Inflammatory macrophage treated with lipopolysaccharide for 4 hours (primary cell): Measurements from ENCODE around the gene GNAT1.

Source experiments
- DNase-seq: peaks from one replicate; pipeline ENCODE4 v3.0.0-alpha.2; 2020

Gene GNAT1

DNA sequence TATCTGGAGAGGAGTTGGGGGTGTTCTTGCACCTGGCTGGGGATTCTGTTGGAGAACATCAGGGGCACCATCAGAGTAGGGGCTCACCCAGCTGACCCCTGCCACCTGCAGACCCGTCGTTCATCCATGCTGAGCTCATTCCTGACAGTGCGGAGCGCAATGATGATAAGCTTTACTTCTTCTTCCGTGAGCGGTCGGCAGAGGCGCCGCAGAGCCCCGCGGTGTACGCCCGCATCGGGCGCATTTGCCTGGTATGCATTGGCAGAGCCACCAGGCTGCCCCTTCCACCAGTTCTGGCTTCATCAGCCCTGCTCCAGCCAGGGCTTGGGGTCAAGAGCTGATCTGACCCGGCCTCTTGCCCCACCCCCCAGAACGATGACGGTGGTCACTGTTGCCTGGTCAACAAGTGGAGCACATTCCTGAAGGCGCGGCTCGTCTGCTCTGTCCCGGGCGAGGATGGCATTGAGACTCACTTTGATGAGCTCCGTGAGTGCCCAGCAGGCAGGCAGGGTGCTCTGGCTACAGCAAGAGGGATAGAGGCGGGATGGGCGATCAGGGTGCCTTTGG lies 8.8 kb upstream of the GNAT1 start:
- no peak for DNase-seq

DNA sequence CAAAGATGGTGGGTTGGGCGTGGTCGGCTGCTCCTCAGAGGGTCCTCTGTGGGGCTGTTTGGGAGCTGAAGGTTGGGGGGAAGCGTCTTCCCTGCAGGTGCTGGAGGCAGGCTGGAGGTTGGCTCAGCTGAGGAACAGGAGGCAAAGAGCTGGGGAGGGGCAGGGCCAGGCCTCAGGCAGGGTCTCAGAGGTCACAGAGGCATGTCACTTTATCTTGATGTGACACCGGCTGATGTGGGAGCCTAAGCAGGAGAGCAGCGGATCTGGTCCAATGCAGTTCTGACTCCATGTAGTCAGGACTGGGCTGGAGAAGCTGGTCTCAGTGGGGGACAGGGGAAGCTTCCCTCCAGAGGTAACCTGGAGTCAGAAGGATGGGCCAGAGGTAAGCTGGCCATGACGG lies 7.7 kb upstream of the GNAT1 start:
- no peak for DNase-seq

DNA sequence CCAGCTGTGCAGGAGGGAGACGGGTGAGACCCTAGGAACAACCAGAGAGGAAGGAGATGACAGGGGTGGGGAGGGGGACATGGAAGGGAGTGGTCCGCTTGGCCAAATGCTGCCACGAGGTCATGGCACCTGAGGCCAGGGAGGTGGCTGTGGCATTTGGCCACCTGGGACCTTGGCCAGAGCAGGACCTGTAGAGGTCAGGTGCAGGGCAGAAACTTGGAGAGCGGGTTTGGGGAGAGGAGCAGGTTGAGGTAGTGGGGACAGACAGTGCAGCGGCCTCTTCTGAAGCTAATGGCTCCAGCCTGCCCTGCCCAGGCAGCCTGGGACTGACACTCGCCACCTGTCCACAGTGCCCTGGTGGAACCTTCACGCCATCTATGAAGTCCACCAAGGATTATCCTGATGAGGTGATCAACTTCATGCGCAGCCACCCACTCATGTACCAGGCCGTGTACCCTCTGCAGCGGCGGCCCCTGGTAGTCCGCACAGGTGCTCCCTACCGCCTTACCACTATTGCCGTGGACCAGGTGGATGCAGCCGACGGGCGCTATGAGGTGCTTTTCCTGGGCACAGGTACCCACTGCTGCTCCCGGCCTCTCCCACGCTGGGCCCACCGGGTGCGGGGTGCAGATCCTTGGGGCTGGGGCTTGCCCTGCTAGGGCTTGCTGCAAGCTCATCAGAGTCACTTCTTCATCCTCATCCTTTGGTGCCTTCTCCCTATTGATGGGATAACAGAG lies 7.0 kb upstream of the GNAT1 start:
- no peak for DNase-seq

GRCh38 chr3:50185230-50185629 lies 6.2 kb upstream of the GNAT1 start:
- no peak for DNase-seq

GRCh38 chr3:50186096-50186495 lies 5.3 kb upstream of the GNAT1 start:
- DNase-seq = no peak

DNA sequence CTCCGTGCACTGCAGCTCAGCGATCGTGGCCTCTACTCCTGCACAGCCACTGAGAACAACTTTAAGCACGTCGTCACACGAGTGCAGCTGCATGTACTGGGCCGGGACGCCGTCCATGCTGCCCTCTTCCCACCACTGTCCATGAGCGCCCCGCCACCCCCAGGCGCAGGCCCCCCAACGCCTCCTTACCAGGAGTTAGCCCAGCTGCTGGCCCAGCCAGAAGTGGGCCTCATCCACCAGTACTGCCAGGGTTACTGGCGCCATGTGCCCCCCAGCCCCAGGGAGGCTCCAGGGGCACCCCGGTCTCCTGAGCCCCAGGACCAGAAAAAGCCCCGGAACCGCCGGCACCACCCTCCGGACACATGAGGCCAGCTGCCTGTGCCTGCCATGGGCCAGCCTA lies 3.7 kb upstream of the GNAT1 start:
- DNase-seq = no peak

GRCh38 chr3:50189274-50189673 lies 2.1 kb upstream of the GNAT1 start:
- DNase-seq = peak; percentile 72

DNA sequence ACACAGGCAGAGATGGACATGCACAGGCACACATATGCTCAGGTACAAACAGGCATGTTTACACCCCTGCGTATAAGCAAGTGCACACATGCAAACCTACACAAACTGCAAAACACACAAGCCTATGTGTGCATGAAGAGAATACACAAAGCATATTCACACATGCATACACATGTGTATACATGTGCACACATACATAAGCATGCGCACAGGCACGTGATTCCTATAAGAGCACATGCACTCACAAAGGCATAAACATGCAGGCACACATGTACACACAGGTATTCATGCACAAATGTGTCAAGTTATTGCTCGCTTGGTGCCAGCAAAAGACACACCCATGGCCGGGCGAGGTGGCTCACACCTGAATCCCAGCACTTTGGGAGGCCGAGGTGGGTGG lies 1.4 kb upstream of the GNAT1 start:
- no peak for DNase-seq

DNA sequence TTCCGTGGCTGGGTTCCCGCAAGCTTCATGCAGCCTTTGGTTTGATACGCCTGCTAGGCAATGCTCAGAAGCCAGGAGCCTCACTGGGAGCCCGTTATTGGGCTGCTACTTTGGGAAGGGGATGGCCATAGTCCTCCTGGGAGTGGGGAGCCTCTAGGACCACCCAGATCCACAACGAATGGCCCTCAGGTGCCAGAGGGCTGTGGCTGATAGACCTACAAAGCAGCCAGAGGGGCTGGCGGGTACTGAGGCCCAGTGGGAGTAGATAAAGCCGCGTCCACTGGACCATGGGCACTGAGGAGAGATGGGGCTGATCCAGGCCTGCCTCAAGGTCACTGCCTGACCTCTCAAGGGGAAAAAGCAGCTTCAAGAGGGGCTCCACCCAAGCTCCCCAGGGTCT lies 714 bp downstream of the GNAT1 start:
- no peak for DNase-seq

GRCh38 chr3:50192689-50193141 lies 1.3 kb downstream of the GNAT1 start:
- peak; percentile 42 for DNase-seq

- no peak for DNase-seq
Measured at GRCh38 chr3:50193286-50193685, 1.9 kb downstream of the GNAT1 start.

DNA sequence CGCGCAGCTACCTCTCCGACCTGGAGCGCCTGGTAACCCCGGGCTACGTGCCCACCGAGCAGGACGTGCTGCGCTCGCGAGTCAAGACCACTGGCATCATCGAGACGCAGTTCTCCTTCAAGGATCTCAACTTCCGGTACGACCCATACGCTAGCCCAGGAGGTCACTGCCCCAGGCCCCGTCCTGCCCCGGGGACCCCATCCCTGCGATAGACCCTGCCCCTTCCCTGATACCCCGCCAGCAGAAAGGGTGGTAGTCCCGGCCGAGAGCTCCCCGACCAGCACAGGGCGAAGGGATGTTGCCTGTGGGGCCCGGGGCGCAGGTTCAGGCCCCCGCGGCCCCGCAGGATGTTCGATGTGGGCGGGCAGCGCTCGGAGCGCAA lies 2.3 kb downstream of the GNAT1 start:
- no peak for DNase-seq

DNA sequence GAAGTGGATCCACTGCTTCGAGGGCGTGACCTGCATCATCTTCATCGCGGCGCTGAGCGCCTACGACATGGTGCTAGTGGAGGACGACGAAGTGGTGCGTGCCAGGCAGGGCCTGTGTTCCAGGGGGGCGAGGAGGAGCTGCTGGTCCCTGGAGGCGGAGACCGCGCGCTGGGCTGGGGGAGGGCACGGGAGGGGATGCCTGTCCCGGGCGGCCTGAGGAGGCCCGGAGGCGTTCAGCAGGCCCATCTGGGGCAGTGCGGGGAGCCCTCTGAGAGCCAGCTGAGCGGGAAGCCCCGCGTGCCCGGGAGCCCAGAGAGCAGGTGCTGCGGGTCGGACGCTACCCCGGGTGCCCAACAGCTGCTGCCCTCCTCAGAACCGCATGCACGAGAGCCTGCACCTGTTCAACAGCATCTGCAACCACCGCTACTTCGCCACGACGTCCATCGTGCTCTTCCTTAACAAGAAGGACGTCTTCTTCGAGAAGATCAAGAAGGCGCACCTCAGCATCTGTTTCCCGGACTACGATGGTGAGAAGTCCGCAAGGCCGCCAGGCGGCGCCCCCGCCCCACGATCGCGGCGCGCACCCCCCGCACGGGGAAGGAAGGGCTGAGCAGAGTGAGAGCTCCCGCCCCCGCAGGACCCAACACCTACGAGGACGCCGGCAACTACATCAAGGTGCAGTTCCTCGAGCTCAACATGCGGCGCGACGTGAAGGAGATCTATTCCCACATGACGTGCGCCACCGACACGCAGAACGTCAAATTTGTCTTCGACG lies 2.9 kb downstream of the GNAT1 start:
- peak; percentile 28 for DNase-seq

GRCh38 chr3:50194903-50195500 lies 3.6 kb downstream of the GNAT1 start:
- no peak for DNase-seq

- no peak for DNase-seq
Measured at GRCh38 chr3:50195501-50196252, 4.3 kb downstream of the GNAT1 start.

DNA sequence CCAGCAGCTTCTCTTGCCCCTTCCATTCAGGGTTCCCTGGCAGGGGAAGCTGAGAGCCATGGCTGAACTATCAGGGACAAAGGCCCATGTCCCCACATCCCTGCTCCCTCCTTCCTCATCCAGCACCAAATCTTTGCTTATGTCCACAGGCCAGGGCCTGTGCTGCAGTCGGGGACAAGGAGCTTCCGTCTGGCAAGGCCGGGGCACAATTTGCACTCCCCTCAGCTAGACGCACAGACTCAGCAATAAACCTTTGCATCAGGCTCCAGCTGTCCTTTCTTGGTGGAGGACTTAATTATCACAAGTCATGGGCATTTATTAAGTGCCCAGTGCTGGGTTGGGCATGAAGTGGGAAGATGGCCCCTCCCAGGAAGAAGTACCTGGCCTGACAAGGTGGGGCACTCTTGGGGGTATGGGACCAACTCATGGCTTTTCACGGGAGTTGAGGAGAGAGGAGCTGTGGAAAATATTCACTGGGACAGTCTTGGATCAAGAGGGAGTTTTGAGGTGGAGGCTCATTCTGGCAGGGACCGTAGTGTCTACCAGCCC lies 4.9 kb downstream of the GNAT1 start:
- DNase-seq = no peak

DNA sequence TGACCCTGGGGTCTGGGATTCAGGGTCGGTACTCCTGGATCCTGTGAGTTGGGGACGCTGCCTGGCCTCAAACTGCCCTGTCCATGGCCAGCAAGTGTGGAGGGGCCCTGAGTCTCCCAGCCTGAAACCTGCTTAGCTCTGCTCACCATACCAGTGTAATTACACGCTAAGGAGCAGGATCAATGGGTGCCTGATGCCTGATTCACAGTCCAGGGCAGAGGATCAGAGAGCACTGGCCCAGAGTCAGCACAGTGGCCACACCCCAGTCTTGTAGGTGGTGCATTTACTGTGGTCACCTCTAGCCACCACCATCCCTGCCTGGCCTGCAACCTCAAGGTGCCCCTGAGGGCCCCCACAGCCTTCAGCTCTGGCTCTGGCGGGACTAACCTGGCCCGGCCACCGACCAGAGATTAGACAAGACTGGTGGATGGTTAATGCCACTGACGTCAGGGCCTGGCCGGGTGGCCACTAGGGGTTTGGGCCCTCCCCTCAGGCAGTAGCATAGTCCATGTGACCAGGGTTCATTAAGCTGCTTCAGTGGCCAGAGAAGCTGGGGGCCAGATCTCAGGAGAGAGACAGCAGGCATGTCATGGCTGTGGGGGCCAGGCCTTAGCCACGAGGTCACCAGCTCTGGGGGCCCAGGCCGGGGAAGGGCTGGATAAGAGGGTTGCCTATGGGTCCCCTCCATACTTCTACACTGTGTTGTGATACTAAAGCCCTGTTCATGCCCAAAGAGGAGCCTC lies 10.3 kb downstream of the GNAT1 start:
- no peak for DNase-seq

DNA sequence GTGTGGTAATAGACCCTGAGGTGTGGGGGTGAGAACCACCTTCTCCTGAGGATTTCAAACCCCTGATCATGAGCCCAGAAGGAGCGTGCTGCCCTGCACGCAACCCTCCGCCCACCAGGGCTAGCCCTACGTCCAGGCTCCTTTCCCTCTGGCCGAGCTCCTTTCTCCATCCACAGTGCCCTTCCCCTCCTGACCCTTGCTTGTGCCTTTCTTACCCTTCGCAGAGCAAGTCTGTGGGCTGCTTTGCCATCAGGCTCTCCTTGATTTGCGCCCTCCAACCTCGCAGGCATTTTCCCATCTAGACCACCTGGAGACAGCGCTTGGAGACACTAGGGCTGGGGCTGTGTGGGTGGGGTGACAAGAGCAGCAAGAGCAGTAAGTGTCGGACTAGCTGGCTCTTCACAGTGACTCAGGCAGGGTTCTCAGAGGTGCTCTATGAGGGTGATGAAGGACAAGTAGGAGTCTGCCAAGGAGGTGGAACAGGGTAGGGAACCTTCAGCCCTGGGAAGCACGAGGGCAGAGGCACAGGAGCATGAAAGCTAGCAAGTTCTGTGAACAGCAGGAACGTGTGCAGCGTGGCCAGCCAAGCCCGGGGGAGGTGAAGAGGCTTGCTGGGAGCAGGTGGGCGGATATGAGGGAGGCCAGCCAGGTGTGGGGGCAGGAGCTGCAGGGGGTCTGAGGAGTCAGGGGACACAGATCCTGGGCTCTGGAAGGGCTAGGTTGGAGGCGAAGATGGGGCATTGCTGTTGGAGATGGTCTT lies 11.1 kb downstream of the GNAT1 start:
- DNase-seq = no peak

DNA sequence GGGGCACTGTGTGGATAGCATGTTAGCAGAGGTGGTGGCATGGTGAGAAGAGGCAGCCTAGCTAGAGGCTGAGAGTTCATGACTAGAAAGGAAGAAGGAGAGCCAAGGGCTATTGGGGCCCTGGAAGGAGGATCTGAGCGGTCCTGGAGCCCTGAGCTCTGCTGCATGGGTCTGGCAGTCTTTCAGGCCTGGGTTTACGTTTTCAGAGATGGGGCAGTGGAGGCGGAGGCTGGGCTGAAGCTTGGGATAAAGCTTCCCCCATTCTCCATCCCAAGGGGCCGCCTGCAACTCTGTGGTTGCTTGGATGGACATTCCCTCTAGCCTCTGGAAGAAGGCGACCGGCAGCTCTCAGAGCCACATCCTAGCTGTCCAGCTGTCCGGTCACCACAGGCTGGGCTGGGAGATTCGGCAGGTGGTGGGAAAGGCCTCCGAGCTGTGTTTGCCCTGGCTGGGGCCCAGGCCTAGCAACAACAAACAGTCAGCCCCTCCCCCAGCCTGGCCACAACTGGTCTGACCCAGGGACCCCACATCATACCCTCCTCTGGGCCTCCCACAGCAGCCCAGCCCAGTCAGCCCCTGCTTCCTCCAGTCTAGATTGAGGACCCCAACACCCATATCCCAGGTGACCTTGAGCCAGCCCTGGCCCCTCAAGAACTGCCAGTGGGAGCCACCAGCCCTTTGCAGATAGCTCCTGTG lies 11.9 kb downstream of the GNAT1 start:
- DNase-seq = no peak
